ENCODE results near the gene PLB1. TPM values are rescaled to one million over a fixed set of nuclear protein-coding genes. Genes with fewer than 3 reads are reported as not detected.

The PLB1 gene
- total and polyA plus RNA-seq, 2 donors (not counting 1 experiment from before 2014, with no cell fraction given), result 0.25 to 0.51 TPM

GRCh38 chr2:28475088-28475595 lies 20.7 kb upstream of the PLB1 start:
- H3K9me3 ChIP-seq (ENCODE audit: control extremely low read depth in 1 of 3, control insufficient read depth in 2 of 3, insufficient read depth in 1 of 3, low read length in 2 of 3), result peaks cover 0 to 3% (median 0%) of the 10 kb centered on the region in 3 donors
- H3K4me2 ChIP-seq (replicated peaks; ENCODE audit: low read depth, low read length, poor library complexity, severe bottlenecking), result no peak overlapping the region
- H3K4me1 ChIP-seq (ENCODE audit: control insufficient read depth in 2 of 2, insufficient read depth in 2 of 2, low read length in 2 of 2), result no peaks in the 10 kb centered on the region
- intact Hi-C loops (cut with micrococcal nuclease), result no loop called here
- H3K4me3 ChIP-seq (ENCODE audit: control extremely low read depth in 1 of 5, extremely low read depth in 1 of 5, insufficient read depth in 1 of 5, low read depth in 2 of 5, low read length in 4 of 5), result no peak overlapping the region
- Mint-ChIP-seq H3K27me3 (peaks cover 17% of the 10 kb centered on the region), H3K9me3 (ENCODE audit: insufficient read depth) (peaks cover 3% of the 10 kb centered on the region), H3K27ac (no peak overlapping the region), H3K4me1 (no peaks in the 10 kb centered on the region), H3K4me3 (no peak overlapping the region)
- H3K9ac ChIP-seq (ENCODE audit: low read length), result no peak overlapping the region
- ATAC-seq (ENCODE audit: low read depth), result no peak
- no peaks in the 10 kb centered on the region for H3K36me3 ChIP-seq (replicated peaks in 1 of 2; ENCODE audit: control extremely low read depth in 1 of 2, control insufficient read depth in 1 of 2, extremely low read depth in 1 of 2, insufficient read depth in 2 of 2, low read length in 1 of 2)
- ChIA-PET CTCF (no interaction called here), POLR2A (no interaction called here)
- no peaks in the 10 kb centered on the region for H4K20me1 ChIP-seq (ENCODE audit: control insufficient read depth, insufficient read depth, low read length, poor library complexity, severe bottlenecking)
- TF ChIP-seq CTCF (IDR thresholded peaks at IDR 0.05), result no peak
- no peak for TF ChIP-seq EZH2 (IDR thresholded peaks at IDR 0.05; ENCODE audit: borderline replicate concordance, insufficient read depth, low read depth, low read length, poor library complexity, severe bottlenecking)
- no peak for DNase-seq
- H2AFZ ChIP-seq (ENCODE audit: insufficient read depth, low read depth, low read length, poor library complexity, severe bottlenecking), result no peak overlapping the region
- no peaks in the 10 kb centered on the region for H3K79me2 ChIP-seq (ENCODE audit: control insufficient read depth, insufficient read depth, low read length)
- no peaks in the 10 kb centered on the region for H3K27me3 ChIP-seq (replicated peaks in 1 of 4; ENCODE audit: control extremely low read depth in 1 of 4, control insufficient read depth in 3 of 4, insufficient read depth in 4 of 4, low read length in 3 of 4)
- no peak overlapping the region for H3K27ac ChIP-seq (ENCODE audit: low read length in 2 of 2)
- 85% methylated on average over 2 of the region's 3 CpGs for WGBS (ENCODE audit: insufficient coverage)

GRCh38 chr2:28477087-28477486 lies 18.8 kb upstream of the PLB1 start:
- 94% methylated on average over 2 of the region's 2 CpGs for WGBS (ENCODE audit: insufficient coverage)
- Histone ChIP-seq H3K4me2 (replicated peaks; ENCODE audit: low read depth, low read length, poor library complexity, severe bottlenecking) (no peak overlapping the region), H3K9me3 (ENCODE audit: control extremely low read depth in 1 of 3, control insufficient read depth in 2 of 3, insufficient read depth in 1 of 3, low read length in 2 of 3) (peaks cover 0 to 3% (median 0%) of the 10 kb centered on the region in 3 donors), H3K4me1 (ENCODE audit: control insufficient read depth in 2 of 2, insufficient read depth in 2 of 2, low read length in 2 of 2) (no peaks in the 10 kb centered on the region), H3K9ac (ENCODE audit: low read length) (no peak overlapping the region), H2AFZ (ENCODE audit: insufficient read depth, low read depth, low read length, poor library complexity, severe bottlenecking) (no peak overlapping the region), H3K36me3 (replicated peaks in 1 of 2; ENCODE audit: control extremely low read depth in 1 of 2, control insufficient read depth in 1 of 2, extremely low read depth in 1 of 2, insufficient read depth in 2 of 2, low read length in 1 of 2) (no peaks in the 10 kb centered on the region), H4K20me1 (ENCODE audit: control insufficient read depth, insufficient read depth, low read length, poor library complexity, severe bottlenecking) (no peaks in the 10 kb centered on the region), H3K79me2 (ENCODE audit: control insufficient read depth, insufficient read depth, low read length) (no peaks in the 10 kb centered on the region), H3K4me3 (ENCODE audit: control extremely low read depth in 1 of 5, extremely low read depth in 1 of 5, insufficient read depth in 1 of 5, low read depth in 2 of 5, low read length in 4 of 5) (no peak overlapping the region), H3K27me3 (replicated peaks in 1 of 4; ENCODE audit: control extremely low read depth in 1 of 4, control insufficient read depth in 3 of 4, insufficient read depth in 4 of 4, low read length in 3 of 4) (no peaks in the 10 kb centered on the region), H3K27ac (ENCODE audit: low read length in 2 of 2) (no peak overlapping the region)
- Mint-ChIP-seq H3K4me3 (no peak overlapping the region), H3K27me3 (peaks cover 11% of the 10 kb centered on the region), H3K9me3 (ENCODE audit: insufficient read depth) (peaks cover 3% of the 10 kb centered on the region), H3K4me1 (no peaks in the 10 kb centered on the region), H3K27ac (no peak overlapping the region)
- POLR2A ChIA-PET, result no interaction called here
- CTCF ChIA-PET, result no interaction called here
- TF ChIP-seq CTCF (IDR thresholded peaks at IDR 0.05) (no peak), EZH2 (IDR thresholded peaks at IDR 0.05; ENCODE audit: borderline replicate concordance, insufficient read depth, low read depth, low read length, poor library complexity, severe bottlenecking) (no peak)
- intact Hi-C loops (cut with micrococcal nuclease), result no loop called here
- ATAC-seq (ENCODE audit: low read depth) (no peak), DNase-seq (no peak)
